Left ventricle myocardium inferior (tissue), 1 donor: Measurements from ENCODE around the gene KCNB1. TPM values are rescaled to one million over a fixed set of nuclear protein-coding genes. Genes with fewer than 3 reads are reported as not detected.

Experiments used
- DNase-seq: peaks from one replicate; pipeline ENCODE4 v3.0.0-alpha.2; 2020
- H3K27ac ChIP-seq: fragments of 200-600 bp; replicated peaks from 2 replicates; pipeline ENCODE4 v1.8.0; 2021
- H3K27me3 ChIP-seq: fragments of 200-600 bp; 2 replicates; pipeline ENCODE4 v1.8.0; 2021; ENCODE audit warnings: low read depth
- H3K36me3 ChIP-seq: fragments of 200-600 bp; 2 replicates; pipeline ENCODE4 v1.8.0; 2021
- H3K4me1 ChIP-seq: fragments of 200-600 bp; 2 replicates; pipeline ENCODE4 v1.8.0; 2021
- H3K4me3 ChIP-seq: fragments of 200-600 bp; 2 replicates; pipeline ENCODE4 v1.8.0; 2021; ENCODE audit warnings: mild to moderate bottlenecking, moderate library complexity
- H3K9me3 ChIP-seq: fragments of 200-600 bp; replicated peaks from 2 replicates; pipeline ENCODE4 v1.8.0; 2021
- intact Hi-C: fragments of 100-400 bp; cut with micrococcal nuclease; formaldehyde crosslinking; loops from one replicate; pipeline ENCODE4 v1.11.0; 2022
- total RNA-seq: library from RNA; stranded (reverse); fragmentation: NEBNext Ultra II Directional; extraction: Animal tissue kit (Norgen Biotek cat#: 25700); gene quantifications from one replicate; pipeline ENCODE4 v1.2.1, GENCODE V29; 2021
- TF ChIP-seq, protein P1 (sequence below): fragments of 200-600 bp; IDR thresholded peaks from 2 replicates; pipeline ENCODE4 v1.8.0; 2021; ENCODE audit warnings: antibody characterized with exemption, mild to moderate bottlenecking, borderline replicate concordance
- donor health status: DM: no; HTN: yes; CAD: no; lungs with severe emphysema.

KCNB1 gene
- total RNA-seq, 1 donor from 2014 or later = 0.77 TPM

DNA sequence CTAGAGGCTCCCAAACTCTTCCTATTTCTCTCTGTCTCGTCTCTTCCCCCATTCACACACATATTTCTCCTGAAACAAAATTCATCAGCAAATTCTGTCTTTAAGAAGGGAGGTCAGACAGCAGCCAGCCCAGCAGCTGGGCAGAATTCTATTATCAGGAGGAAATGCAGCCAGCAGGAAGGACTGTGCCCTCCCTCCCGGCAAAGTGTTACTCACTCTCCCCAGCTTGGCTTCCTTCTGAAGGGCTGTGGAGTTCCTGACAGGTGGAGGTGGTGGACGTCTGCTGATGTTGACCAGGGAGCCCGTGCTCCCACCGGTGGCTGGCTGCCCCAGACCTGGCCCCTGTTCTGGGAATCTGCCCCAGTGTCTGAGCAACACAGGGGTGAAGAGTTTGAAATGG lies 37.3 kb downstream of the KCNB1 start:
- H3K4me3 ChIP-seq = no peak overlapping the region
- intact Hi-C loops = no loop called here
- peaks cover 25% of the 10 kb centered on the region for H3K27me3 ChIP-seq
- no peak overlapping the region for H3K27ac ChIP-seq
- no peaks in the 10 kb centered on the region for H3K9me3 ChIP-seq
- no peak for DNase-seq
- TF ChIP-seq, protein P1, sequence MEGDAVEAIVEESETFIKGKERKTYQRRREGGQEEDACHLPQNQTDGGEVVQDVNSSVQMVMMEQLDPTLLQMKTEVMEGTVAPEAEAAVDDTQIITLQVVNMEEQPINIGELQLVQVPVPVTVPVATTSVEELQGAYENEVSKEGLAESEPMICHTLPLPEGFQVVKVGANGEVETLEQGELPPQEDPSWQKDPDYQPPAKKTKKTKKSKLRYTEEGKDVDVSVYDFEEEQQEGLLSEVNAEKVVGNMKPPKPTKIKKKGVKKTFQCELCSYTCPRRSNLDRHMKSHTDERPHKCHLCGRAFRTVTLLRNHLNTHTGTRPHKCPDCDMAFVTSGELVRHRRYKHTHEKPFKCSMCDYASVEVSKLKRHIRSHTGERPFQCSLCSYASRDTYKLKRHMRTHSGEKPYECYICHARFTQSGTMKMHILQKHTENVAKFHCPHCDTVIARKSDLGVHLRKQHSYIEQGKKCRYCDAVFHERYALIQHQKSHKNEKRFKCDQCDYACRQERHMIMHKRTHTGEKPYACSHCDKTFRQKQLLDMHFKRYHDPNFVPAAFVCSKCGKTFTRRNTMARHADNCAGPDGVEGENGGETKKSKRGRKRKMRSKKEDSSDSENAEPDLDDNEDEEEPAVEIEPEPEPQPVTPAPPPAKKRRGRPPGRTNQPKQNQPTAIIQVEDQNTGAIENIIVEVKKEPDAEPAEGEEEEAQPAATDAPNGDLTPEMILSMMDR = no peak
- peaks cover 40% of the 10 kb centered on the region for H3K4me1 ChIP-seq
- H3K36me3 ChIP-seq = no peaks in the 10 kb centered on the region

DNA sequence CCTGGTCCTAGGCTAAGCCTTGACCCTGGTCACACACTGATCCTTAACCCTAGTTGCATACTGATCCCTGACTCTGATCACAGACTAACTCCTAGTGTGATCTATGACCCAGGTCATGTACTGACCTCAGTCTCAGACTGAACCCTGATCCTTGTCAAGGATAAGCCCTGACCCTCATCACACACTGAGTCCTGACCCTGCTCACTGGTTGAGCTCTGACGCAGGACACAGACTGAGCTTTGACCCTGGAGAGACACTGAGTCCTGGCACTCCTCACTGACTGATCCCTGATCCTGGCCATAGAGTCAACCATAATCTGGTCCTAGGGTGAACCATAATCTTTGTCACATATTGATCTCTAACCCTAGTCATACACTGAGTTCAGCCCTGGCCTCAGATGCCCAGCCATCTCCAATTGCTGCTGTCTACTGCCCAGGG lies 37.9 kb downstream of the KCNB1 start:
- intact Hi-C loops = no loop called here
- Histone ChIP-seq H3K27me3 (peaks cover 31% of the 10 kb centered on the region), H3K4me3 (no peak overlapping the region), H3K36me3 (no peaks in the 10 kb centered on the region), H3K4me1 (peaks cover 40% of the 10 kb centered on the region), H3K9me3 (no peaks in the 10 kb centered on the region), H3K27ac (no peak overlapping the region)
- TF ChIP-seq, protein P1 = no peak
- no peak for DNase-seq

DNA sequence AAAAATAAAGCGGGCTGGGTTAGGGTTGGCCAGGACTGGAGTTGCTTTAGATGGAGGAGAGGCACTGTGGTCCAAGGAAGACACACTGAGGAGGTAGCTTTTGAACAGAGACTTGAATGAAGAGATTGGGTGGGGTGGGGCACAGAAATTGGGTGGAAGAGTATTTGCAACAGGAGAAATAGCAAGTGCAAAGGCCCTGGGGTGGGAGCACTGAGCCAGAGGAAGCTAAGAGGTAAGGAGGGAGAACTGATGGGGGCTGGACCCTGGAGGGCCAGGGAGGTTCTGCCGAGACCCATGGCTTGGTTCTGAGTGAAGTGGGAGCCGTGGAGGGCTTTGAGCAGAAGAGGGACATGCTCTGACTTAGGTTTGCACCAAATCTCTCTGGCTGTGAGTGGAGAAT lies 45.4 kb downstream of the KCNB1 start:
- intact Hi-C loops = no loop called here
- no peaks in the 10 kb centered on the region for H3K4me1 ChIP-seq

DNA sequence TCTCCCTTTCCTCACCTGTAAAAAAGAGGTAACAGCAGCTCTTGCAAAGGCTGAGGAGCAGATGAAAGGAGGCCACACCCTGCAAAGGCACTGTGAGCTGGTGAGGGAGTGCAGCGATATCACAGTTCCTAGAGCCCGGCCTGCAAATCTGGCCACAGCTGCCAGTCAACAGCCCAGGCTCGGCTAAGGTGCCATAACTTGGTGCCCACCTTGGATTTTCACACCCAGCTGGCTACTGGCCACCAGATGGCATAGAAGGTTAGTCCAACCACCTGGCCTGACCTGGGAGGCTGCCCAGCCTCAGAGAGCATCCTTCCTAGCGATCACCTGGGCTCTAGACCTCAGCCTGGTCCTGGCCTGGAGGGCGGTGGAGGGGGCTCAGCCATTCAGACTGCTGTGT lies 46.8 kb downstream of the KCNB1 start:
- TF ChIP-seq, protein P1 = no peak
- Histone ChIP-seq H3K4me1 (no peaks in the 10 kb centered on the region), H3K9me3 (no peaks in the 10 kb centered on the region), H3K27me3 (peaks cover 33% of the 10 kb centered on the region), H3K36me3 (no peaks in the 10 kb centered on the region), H3K4me3 (no peak overlapping the region), H3K27ac (no peak overlapping the region)
- no peak for DNase-seq
- intact Hi-C loops = no loop called here

More for the DNA sequence above, 45.4 kb downstream of the KCNB1 start:
- no peak for DNase-seq
- Histone ChIP-seq H3K27ac (no peak overlapping the region), H3K9me3 (no peaks in the 10 kb centered on the region), H3K36me3 (no peaks in the 10 kb centered on the region), H3K27me3 (peaks cover 37% of the 10 kb centered on the region), H3K4me3 (no peak overlapping the region)
- TF ChIP-seq, protein P1 = no peak

DNA sequence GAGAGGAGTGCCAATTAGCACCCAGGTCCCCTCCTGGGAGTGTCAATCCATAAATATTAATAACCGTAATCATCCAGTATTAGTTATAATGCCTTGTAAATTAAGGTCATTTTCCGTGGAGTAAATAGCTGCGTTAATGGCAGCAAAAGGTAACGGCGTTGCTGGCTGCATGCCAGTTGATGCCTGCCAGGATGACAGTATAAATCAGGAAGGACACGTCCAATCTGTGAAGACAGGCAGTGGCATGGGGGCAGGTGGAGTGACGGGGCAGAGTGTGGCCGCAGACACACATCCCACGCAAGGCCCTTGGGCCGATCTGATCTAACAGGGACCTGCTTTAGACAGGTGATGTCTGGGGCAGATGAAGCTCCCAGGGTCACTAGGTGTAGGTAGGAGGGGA lies 49.1 kb downstream of the KCNB1 start:
- intact Hi-C loops = no loop called here
- TF ChIP-seq, protein P1 = no peak
- no peak overlapping the region for H3K27ac ChIP-seq

More for the DNA sequence above, 49.1 kb downstream of the KCNB1 start:
- Histone ChIP-seq H3K4me3 (no peak overlapping the region), H3K36me3 (no peaks in the 10 kb centered on the region), H3K4me1 (peaks cover 2% of the 10 kb centered on the region), H3K9me3 (no peaks in the 10 kb centered on the region), H3K27me3 (peaks cover 12% of the 10 kb centered on the region)
- no peak for DNase-seq
